ENCODE results near the gene AHDC1. TPM values are rescaled to one million over a fixed set of nuclear protein-coding genes. Genes with fewer than 3 reads are reported as not detected.

AHDC1 gene
- total RNA-seq, 1 experiment from 2014 or later = 19.1 TPM

DNA sequence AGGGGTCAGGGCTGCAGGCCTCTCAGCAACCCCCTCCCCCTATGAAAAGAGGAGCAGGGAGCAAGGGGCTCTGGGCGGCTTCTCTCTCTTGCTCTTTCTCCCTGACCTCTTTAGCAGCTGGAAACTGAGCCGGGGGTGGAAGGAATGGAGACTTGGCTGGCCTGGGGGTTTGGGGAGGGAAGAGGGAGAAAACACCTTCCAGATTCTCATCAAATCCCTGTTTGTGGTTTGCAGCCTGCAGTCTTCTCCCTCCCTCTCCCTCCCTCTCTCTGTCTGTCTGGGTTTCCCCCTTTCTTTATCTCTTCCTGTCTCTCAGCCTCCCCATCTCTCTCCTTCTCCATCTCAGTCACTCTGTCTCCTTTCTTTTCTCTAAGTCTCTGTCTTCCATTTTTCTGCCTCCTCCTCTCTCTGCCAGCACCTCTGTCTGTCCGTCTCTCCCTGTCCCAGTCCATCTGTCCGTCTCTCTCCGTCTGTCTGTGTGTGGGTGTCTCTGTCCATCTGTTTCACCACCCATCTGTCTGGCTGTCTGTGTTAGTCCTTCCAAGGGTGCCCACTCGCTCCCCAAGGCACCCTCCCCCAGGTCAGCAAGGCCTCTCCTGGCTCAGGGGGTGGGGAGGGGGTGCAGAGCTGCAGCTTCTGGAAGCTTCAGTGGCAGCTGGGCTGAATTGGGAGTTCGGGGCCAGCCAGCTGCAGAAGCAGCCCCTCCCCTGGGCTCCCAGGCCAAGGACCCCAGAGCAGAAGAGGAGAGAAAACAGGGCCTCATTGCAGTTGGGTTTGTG, 6.2 kb downstream of the AHDC1 start:
- peak; percentile 44 for DNase-seq (ENCODE audit: low read depth)

DNA sequence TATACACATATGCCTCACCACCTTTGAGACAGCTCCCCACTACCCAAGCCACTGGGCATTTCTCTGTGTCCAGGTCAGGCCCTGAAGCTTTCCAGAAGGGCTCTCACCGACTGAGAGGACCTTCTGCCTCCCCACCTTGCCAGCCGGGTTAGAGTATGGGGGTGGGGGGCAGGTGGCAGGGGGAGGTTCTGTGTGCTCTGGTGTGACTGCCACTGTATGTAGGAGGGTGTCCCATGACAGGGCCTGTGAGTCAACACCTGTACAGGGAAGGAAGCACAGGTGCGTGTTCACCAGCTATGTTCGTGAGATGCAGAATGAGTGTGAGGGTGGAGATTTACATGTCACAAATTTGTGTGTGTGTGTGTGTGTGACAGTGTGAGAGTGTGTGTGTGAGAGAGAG, 7.0 kb downstream of the AHDC1 start:
- DNase-seq (ENCODE audit: low read depth) = no peak

GRCh38 chr1:27596261-27596660, 7.7 kb downstream of the AHDC1 start:
- peak; percentile 45 for DNase-seq (ENCODE audit: low read depth)

DNA sequence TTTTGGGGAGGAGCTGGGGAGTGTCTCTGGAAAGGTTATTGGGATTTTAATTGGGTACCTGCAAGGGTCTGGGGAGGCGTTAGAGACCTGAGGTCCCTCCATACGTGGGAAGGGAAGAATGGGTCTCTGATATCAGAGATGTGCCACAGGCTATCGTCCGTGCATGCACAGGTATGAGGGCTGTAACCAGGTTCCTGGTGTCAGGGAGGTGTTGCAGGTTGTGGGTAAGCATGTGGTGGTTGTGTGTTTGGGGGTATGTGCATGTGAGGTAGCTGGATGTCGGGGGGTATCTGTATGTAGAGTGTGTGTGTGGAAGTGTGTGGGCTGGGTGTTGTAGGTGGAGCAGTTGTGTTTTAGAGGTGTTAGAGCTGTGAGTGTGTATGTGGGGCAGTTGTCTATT, 8.3 kb downstream of the AHDC1 start:
- DNase-seq (ENCODE audit: low read depth) = no peak

DNA sequence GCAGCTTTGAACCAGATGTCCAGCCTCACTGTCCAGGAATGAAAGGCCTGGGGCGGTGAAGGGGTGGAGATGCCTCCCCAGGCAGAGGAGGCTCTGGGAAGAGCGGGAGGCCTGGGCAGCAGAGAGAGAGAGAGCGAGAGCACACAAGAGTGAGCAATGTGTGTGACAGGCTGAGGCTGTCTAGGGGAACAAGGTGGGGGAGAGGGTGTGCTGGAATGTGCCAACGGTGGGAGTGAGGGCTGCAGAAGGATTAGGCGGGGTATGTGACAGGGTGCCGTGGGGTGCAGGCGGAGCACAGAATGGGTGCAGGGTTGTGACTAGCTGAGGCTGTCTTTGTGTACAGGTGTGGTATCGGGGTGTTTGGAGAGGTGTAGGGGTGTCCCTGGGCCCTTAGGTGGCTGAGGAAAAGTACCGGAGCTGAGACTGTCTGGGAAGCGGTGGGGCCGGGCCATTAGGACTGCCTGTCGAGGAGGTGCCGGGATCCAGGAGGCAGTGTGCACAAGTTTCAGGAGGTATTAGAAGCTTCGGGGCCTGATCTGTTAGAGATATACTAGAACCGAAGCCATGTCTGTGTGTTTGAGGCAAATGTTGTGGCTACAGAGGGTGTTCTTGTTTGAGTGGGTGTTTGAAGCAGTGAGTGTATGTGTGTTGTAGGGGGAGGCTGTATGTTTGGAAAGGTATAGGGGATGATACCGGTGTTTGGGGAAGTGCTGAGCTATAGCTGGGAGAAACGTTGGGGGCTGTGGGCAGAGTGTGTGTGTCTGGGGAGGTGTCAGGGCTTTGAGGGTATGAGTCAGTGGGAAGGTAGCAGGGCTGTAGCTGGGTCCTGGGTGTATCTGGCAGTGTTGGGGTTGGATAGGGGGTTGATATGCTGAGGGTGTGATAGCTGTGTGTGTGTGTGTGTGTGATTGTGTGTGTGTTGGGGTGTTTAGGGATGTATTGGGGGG, 9.1 kb downstream of the AHDC1 start:
- peak; percentile 70 for DNase-seq (ENCODE audit: low read depth)

DNA sequence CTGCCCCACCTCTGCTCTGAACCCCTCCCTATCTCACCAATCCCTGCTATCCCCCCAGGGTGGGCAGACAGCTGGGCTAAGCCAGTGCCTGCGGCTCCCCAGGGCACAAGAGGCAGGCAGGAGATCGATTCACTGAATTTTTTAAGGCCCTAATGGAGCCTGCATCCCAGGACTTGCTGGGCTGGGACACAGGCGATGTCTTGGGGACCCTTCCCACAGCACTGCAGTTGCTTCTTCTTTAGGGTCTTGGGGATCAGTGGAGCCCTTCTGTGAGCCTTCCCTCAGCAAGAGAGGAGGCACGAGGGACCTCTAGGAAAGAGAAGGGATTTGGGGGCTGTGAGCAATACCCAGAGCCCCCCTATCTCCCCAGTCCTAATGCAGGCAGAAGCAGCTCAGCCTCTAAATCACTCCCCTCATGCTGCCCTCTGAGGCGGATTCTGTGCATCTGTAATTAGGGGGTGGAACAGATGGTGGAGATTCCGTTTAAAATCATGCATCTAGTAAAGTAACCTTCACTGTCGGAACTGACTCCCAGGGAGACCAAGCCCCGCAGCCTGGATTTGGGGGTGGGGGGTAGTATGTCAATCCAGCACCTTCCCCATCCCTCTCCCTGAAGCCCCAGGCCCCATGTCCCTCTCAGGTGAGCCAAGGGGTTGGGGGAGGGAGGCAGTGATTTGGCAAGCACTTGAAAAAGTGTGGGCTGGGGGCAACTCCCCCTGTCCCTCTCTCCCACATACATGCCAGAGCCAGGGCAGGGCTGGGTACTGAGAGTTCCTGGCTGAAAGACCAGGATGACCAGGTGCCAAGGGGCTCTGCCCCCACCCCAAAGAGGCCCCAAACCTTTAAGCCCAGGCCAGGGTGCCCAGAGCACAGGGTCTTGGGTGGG, 10.0 kb downstream of the AHDC1 start:
- no peak for DNase-seq (ENCODE audit: low read depth)

GRCh38 chr1:27592931-27593677, 10.8 kb downstream of the AHDC1 start:
- DNase-seq (ENCODE audit: low read depth) = no peak

DNA sequence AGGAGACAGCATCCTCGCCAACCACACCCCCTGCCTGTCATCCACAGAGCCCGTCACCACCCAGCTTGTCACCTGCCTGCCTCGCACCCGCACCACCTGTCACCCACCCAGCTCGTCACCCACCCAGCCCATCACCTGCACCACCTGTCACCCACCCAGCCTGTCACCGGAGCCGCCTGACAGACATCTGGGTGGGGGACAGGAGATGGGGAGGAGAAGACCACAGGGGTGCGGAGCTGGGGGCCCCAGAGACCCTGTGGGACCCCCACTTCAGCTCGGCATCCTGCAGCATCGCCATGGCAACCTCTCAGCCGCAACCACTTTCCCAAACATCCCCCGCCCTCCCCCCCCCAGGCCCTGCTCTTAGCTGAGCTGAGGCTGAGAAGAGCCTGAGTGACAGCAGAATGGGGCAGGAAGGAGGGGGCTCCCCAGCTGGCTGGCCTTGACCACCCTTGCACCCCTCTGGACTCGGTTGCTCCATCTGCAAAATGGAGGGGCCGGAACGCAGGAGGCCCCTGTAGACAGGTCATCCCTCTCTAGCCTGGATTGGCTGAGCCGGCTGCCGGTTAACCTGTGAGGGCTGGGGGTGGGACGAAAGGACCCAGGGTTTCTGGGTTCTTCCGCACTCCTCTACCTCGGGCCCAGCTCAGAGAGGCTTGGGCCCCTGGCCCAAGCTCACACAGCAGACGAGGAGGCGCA, 11.6 kb downstream of the AHDC1 start:
- DNase-seq (ENCODE audit: low read depth) = no peak

DNA sequence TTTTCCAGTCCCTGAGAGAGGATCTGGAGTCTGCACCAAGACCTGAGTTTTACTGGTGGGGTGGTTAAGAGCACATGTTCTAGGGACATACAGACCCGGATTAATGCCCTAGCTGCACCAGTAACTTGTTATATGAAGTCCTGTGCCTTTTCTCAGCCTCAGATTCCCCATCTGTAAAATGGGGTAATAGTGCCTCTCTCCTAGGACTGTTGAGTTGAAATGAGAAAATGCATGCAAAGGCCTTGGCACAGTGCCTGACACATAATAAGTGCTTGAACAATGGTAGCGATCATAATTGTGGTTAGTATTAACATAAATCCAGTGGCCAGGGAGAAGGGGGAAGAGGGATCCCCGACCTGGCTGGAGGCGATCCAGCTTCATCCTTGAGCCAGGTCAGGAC, 12.3 kb downstream of the AHDC1 start:
- peak; percentile 63 for DNase-seq (ENCODE audit: low read depth)

DNA sequence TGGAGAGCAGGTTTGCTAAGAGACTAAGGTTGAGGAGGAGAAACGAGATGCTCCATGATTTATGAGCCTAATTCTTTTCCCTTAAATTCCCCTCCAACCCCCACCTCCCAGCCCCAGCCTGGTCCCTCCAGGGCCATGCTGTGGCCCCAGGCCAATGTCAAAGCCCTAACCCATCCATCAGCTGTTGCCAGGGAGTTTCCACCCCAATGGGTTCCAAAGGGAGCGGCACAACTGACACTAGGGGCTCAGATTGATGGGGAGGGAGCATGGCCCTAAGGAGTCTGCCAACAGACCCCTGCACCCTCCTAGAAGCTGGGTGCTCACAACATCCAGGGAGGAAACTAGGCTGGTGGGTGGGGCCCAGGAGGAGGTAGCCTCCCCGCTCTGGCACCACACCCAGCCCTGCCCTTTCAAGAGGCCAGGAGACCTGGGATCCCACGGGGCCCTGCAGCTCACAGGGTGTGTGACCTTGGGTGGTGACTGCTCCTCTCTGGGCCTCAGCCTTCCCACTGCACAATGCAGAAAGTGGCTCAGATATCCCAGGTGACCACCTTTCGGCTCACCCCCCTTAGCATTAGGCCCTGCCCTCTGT, 12.9 kb downstream of the AHDC1 start:
- no peak for DNase-seq (ENCODE audit: low read depth)

GRCh38 chr1:27589841-27590426, 14.0 kb downstream of the AHDC1 start:
- peak; percentile 69 for DNase-seq (ENCODE audit: low read depth)

- no peak for DNase-seq (ENCODE audit: low read depth)
Observed at GRCh38 chr1:27589441-27589840, 14.5 kb downstream of the AHDC1 start.

DNA sequence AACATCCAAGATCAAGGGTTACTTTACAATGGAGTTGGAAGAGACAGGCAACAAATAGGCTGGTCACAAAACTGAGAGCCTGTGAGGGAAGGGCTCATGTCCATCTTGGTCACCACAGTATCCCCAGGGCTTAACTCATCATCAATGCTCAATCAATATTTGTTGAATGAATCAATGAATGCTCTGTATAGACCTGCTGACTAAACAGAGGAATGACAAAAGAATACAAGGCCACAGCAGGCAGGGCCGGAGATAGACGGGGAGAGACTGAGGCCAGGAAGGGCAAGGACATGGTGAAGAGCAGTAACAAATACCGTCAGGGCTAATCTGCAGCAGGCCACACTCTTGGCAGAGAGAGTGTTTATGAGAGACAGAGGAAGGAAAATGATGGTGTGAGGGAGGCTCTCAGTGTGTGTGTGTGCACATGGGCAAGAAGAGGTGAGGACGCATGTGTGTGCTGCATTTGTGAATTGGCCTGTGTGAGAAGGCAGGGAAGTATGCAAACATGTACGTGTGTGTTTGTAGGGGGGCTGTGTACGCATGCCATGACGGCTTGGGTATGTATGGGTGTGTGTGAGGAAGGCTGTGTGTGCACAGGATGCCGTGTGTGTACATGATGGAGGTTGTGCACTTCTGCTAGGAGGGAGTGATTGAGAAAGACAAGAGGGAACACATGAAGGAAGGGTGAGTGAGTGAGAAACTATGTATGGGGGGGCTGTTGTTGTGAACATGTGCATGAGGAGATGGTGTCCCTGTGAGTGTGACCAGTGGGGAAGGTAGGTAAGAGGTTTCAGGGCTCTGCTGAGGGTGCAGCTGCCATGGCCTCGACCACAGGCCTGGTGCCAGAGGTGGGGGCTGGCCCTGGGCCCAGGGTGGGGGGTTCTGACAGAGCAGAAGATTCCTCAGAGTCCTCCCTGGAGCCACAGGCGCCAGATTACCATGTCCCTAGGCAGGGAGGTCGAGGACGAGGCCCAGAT, 15.4 kb downstream of the AHDC1 start:
- DNase-seq (ENCODE audit: low read depth) = no peak

GRCh38 chr1:27585684-27586083, 18.3 kb downstream of the AHDC1 start:
- no peak for DNase-seq (ENCODE audit: low read depth)

DNA sequence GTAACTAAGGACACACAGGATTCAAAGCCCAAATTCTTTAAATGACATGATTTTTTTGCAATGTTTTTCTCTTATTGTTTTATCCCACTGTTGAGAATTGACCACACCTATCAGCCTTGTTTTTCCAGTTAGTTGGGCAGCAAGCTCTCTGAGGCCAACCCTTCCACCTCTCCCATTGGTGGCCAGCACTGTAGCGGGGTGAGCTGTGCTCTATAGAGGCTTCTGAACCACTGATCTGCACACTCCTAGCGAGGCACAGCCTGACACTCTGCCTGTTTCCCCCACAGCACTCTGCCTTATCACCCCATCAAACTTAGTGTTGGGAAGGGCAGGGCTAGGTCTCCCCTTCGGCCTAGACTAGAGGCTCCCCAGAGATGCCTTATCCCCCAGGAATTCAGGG, 19.5 kb downstream of the AHDC1 start:
- DNase-seq (ENCODE audit: low read depth) = no peak

DNA sequence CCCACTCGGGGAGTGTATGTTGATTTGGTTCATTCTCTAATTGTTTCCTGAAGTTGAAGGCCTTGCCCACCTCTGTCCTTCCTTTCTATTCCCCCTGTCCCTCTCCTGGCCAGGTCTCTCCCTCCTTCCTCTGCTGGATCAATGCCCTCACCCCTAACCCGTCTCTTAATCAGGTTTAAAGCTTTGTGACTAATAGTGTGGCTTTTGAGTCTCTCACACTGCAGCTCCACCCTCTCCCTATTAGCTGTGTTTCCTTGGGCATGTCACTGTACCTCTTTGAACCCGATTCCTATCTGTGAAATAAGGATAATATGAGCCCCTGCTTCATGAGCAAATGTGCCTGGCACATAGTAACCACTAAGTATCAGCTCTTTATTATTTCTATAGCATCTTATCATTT, 20.5 kb downstream of the AHDC1 start:
- DNase-seq (ENCODE audit: low read depth) = no peak

DNA sequence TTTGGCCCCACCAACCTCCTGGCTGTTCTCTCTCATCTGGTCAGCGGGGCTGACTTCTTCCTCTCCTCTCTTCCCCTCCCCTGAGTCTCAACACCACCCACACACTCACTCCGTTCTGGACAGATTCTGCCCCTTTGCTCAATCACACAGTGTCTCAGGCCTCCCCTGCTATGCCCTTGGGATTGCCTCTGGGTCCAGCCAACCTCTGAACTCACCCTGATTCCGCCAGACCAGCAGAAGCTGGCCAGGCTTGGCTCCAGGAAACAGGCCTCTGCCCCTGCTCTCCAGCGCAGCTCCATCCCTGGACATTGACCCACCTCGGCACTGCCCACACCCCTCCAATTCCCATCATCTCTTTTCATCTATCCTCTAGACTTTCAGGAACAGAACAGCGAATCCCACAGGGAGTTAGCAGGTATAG, 22.1 kb downstream of the AHDC1 start:
- no peak for DNase-seq (ENCODE audit: low read depth)

GRCh38 chr1:27577504-27578188, 26.3 kb downstream of the AHDC1 start:
- DNase-seq (ENCODE audit: low read depth) = no peak

All from M059J (cell line).